HepG2 (cell line): ENCODE results near the gene LUC7L. TPM values are rescaled to one million over a fixed set of nuclear protein-coding genes. Genes with fewer than 3 reads are reported as not detected.

Experiments
- ARID4A ChIP-seq: sonication (generic); formaldehyde crosslinking; IDR thresholded peaks from 2 replicates; pipeline ENCODE4 v1.5.0; 2020; ENCODE audit warnings: mild to moderate bottlenecking, missing genetic modification reagents, borderline replicate concordance
- ATF7-NPFF ChIP-seq: sonication (generic); formaldehyde crosslinking; IDR thresholded peaks from 2 replicates; pipeline ENCODE4 v1.8.1; 2023; ENCODE audit warnings: mild to moderate bottlenecking, low read depth, missing genetic modification reagents, moderate library complexity
- CSRNP2 ChIP-seq: sonication (generic); formaldehyde crosslinking; conservative IDR thresholded peaks from 2 replicates; pipeline ENCODE4 v1.8.0; 2022; ENCODE audit warnings: low read depth, missing genetic modification reagents
- HNF4G ChIP-seq, 2 experiments: sonication (generic) in 1 of 2; formaldehyde crosslinking in 1 of 2; IDR thresholded peaks; 2 replicates each; pipeline versions ENCODE4 v1.4.0 to v1.6.1; 2011 to 2020; ENCODE audit warnings: borderline replicate concordance in 2 of 2, low read depth in 2 of 2, mild to moderate bottlenecking in 2 of 2, low read length in 1 of 2, missing genetic modification reagents in 1 of 2, moderate library complexity in 1 of 2
- KAT7 ChIP-seq: IDR thresholded peaks from 2 replicates; pipeline ENCODE4 v1.6.1; 2018; ENCODE audit warnings: borderline replicate concordance, missing compliant biosample characterization
- KMT2A ChIP-seq: sonication (generic); formaldehyde crosslinking; IDR thresholded peaks from 2 replicates; pipeline ENCODE4 v1.4.0; 2020; ENCODE audit warnings: missing genetic modification reagents
- MAF1 ChIP-seq: sonication (generic); formaldehyde crosslinking; IDR thresholded peaks from 2 replicates; pipeline ENCODE4 v1.5.0; 2020; ENCODE audit warnings: missing genetic modification reagents, borderline replicate concordance
- MBD4 ChIP-seq: IDR thresholded peaks from 2 replicates; pipeline ENCODE4 v1.6.1; 2012; ENCODE audit warnings: low read length, inconsistent platforms, borderline replicate concordance
- MTA3 ChIP-seq: sonication (generic); formaldehyde crosslinking; IDR thresholded peaks from 2 replicates; pipeline ENCODE4 v1.4.0; 2020; ENCODE audit warnings: missing genetic modification reagents
- POLR2G ChIP-seq: fragments of 200-400 bp; formaldehyde crosslinking; IDR thresholded peaks from 2 replicates; pipeline ENCODE4 v1.6.1; 2018; ENCODE audit warnings: mild to moderate bottlenecking, low read depth, low read length, moderate library complexity
- THAP8 ChIP-seq: sonication (generic); formaldehyde crosslinking; IDR thresholded peaks from 2 replicates; pipeline ENCODE4 v1.5.1; 2020; ENCODE audit warnings: missing genetic modification reagents, mild to moderate bottlenecking, borderline replicate concordance
- ZKSCAN1 ChIP-seq: fragments of 150-350 bp; IDR thresholded peaks from 2 replicates; pipeline ENCODE4 v1.6.1; 2014; ENCODE audit warnings: low read length
- ZNF280B ChIP-seq: sonication (generic); formaldehyde crosslinking; IDR thresholded peaks from 2 replicates; pipeline ENCODE4 v1.5.0; 2020; ENCODE audit warnings: missing genetic modification reagents, mild to moderate bottlenecking, borderline replicate concordance
- ZNF710 ChIP-seq: sonication (generic); formaldehyde crosslinking; IDR thresholded peaks from 2 replicates; pipeline ENCODE4 v1.5.0; 2020; ENCODE audit warnings: mild to moderate bottlenecking, missing genetic modification reagents, borderline replicate concordance
- polyA plus RNA-seq, 8 experiments: library from polyadenylated mRNA; depleted of rRNA in 3 of 8; stranded (reverse) in 7 of 8; unstranded in 1 of 8; fragments of >200 nt; fragmentation: Illumina TruSeq in 4 of 8; extraction: Trizol in 4 of 8; gene quantifications; 2 replicates each; pipeline versions ENCODE4 v1.2.1 to v1.2.3, GENCODE V29; 2011 to 2016; ENCODE audit warnings: low read depth in 4 of 8, missing spikeins in 1 of 8, mixed read lengths in 1 of 8; ENCODE audit not compliant: insufficient read depth in 1 of 8
- total RNA-seq, 5 experiments: library from RNA; depleted of rRNA; stranded (reverse); fragments of >200 nt; fragmentation: Illumina TruSeq; extraction: Trizol; gene quantifications; 2 replicates each; pipeline ENCODE4 v1.2.3, GENCODE V29; 2016; ENCODE audit warnings: low read depth in 1 of 5

LUC7L gene
- total and polyA plus RNA-seq, 2 of the 13 experiments (the other 11 are each of a cell fraction or from before 2014, with no cell fraction given): 48.7 to 56.9 TPM

- no peak for TF ChIP-seq ZNF710 (CRISPR knock-in tag)
- no peak for TF ChIP-seq KMT2A (CRISPR knock-in tag)
- peak; percentile 56; the same call in 1 of the 2 replicates for TF ChIP-seq ARID4A (CRISPR knock-in tag)
- TF ChIP-seq MAF1 (CRISPR knock-in tag): no peak
- TF ChIP-seq THAP8 (CRISPR knock-in tag): no peak
- no peak for TF ChIP-seq MTA3 (CRISPR knock-in tag)
- no peak for TF ChIP-seq CSRNP2 (CRISPR knock-in tag)
- no peak for TF ChIP-seq ATF7-NPFF
- TF ChIP-seq ZNF280B (CRISPR knock-in tag): no peak
- TF ChIP-seq HNF4G (IDR thresholded peaks at IDR 0.05; ENCODE audit: borderline replicate concordance, low read depth, low read length): no peak
- TF ChIP-seq HNF4G (CRISPR knock-in tag; IDR thresholded peaks at IDR 0.05; ENCODE audit: borderline replicate concordance, low read depth): no peak
- TF ChIP-seq POLR2G: no peak
- TF ChIP-seq ZKSCAN1: no peak
- no peak for TF ChIP-seq KAT7 (CRISPR knock-in tag)
- no peak for TF ChIP-seq MBD4
Observed at GRCh38 chr16:162271-162991, 66.8 kb downstream of the LUC7L start (continued).
